OCI-LY7 (cell line): ENCODE results near the gene TRIAP1. TPM values are rescaled to one million over a fixed set of nuclear protein-coding genes. Genes with fewer than 3 reads are reported as not detected.

Experiments
- BruUV-seq: library from RNA; stranded (reverse); fragments of 400-500 nt; replicated peaks from 2 replicates; lab custom pipeline; 2021; lab: Mats Ljungman, UMichigan
- CTCF ChIA-PET: fragments of 300-600 bp; sonication (Branson Sonifier 250); formaldehyde crosslinking; loops from one replicate; lab custom pipeline; 2022; ENCODE audit warnings: antibody characterized with exemption; ENCODE audit not compliant: unreplicated experiment; lab: Charles Lee
- POLR2A ChIA-PET: fragments of 300-600 bp; sonication (Branson Sonifier 250); formaldehyde crosslinking; loops from one replicate; lab custom pipeline; 2022; ENCODE audit warnings: antibody characterized with exemption; lab: Charles Lee
- DNase-seq: peaks from one replicate; pipeline ENCODE4 v3.0.0-alpha.2; 2015; ENCODE audit warnings: low spot score
- H2AFZ ChIP-seq: fragments of 200-600 bp; sonication (generic), shearing (Covaris generic); 2 replicates; pipeline ENCODE4 v1.6.1; 2014; ENCODE audit warnings: mild to moderate bottlenecking, antibody characterized with exemption, low read length, moderate library complexity
- H3K27ac ChIP-seq: fragments of 200-600 bp; sonication (generic); 2 replicates; pipeline ENCODE4 v1.5.1; 2014; ENCODE audit warnings: mixed run types, low read depth, mild to moderate bottlenecking, moderate library complexity, low read length, inconsistent platforms; ENCODE audit not compliant: poor library complexity, severe bottlenecking
- H3K36me3 ChIP-seq: fragments of 200-600 bp; sonication (generic); 2 replicates; pipeline ENCODE4 v1.6.1; 2014; ENCODE audit warnings: mild to moderate bottlenecking, antibody characterized with exemption, low read length, moderate library complexity, mixed read lengths; ENCODE audit not compliant: insufficient read depth
- H3K4me1 ChIP-seq: fragments of 200-600 bp; sonication (generic); 2 replicates; pipeline ENCODE4 v1.5.1; 2014; ENCODE audit warnings: mild to moderate bottlenecking, low read length; ENCODE audit not compliant: insufficient read depth, poor library complexity, severe bottlenecking
- H3K4me2 ChIP-seq: fragments of 200-600 bp; sonication (generic); 2 replicates; pipeline ENCODE4 v1.6.1; 2014; ENCODE audit warnings: mild to moderate bottlenecking, low read length
- H3K4me3 ChIP-seq: fragments of 200-600 bp; sonication (generic); 2 replicates; pipeline ENCODE4 v1.5.1; 2014; ENCODE audit warnings: mild to moderate bottlenecking, low read depth, low read length; ENCODE audit not compliant: poor library complexity, severe bottlenecking
- H3K79me2 ChIP-seq: fragments of 200-600 bp; sonication (generic); 2 replicates; pipeline ENCODE4 v1.6.1; 2016; ENCODE audit warnings: low read depth, mild to moderate bottlenecking, low read length, moderate library complexity, mixed read lengths; ENCODE audit not compliant: insufficient read depth
- H3K9me2 ChIP-seq: fragments of 200-600 bp; sonication (generic); 2 replicates; pipeline ENCODE4 v1.6.1; 2016; ENCODE audit warnings: mild to moderate bottlenecking, low read length, mixed read lengths; ENCODE audit not compliant: insufficient read depth
- H3K9me3 ChIP-seq: fragments of 200-600 bp; sonication (generic); 2 replicates; pipeline ENCODE4 v1.6.1; 2014; ENCODE audit warnings: mild to moderate bottlenecking, mixed run types, low read length, mixed read lengths
- H4K20me1 ChIP-seq: fragments of 200-600 bp; sonication (generic); 2 replicates; pipeline ENCODE4 v1.6.1; 2014; ENCODE audit warnings: mild to moderate bottlenecking, antibody characterized with exemption, low read length, moderate library complexity, mixed read lengths; ENCODE audit not compliant: insufficient read depth
- CTCF ChIP-seq: fragments of 200-600 bp; sonication (generic); conservative IDR thresholded peaks from 2 replicates; pipeline ENCODE4 v1.5.1; 2014; ENCODE audit warnings: mild to moderate bottlenecking, antibody characterized with exemption, low read length, moderate library complexity, mixed read lengths
- EZH2phosphoT487 ChIP-seq: fragments of 200-600 bp; sonication (generic); IDR thresholded peaks from 2 replicates; pipeline ENCODE4 v1.6.1; 2018; ENCODE audit warnings: low read depth, borderline replicate concordance, mild to moderate bottlenecking, mixed run types, antibody characterized with exemption, low read length, moderate library complexity, mixed read lengths
- intact Hi-C: fragments of 100-400 bp; cut with micrococcal nuclease; formaldehyde crosslinking; loops from one replicate; pipeline ENCODE4 v1.10.0; 2022; ENCODE audit not compliant: unreplicated experiment
- total RNA-seq, 2 experiments: library from RNA; depleted of rRNA in 1 of 2; stranded (reverse); fragments of >200 nt in 1 of 2; shearing (Covaris generic) in 1 of 2; gene quantifications; 2 replicates each; pipeline ENCODE4 v1.2.3, GENCODE V29; 2014 to 2022

TRIAP1 gene
- total RNA-seq, 2 experiments from 2014 or later, result 23.9 to 25.9 TPM

GRCh38 chr12:120437735-120438494 lies 8.3 kb downstream of the TRIAP1 start, which contains the start of gene COX6A1:
TSS of gene COX6A1 (plus strand) at chr12:120438113. CDS start at chr12:120438127, 14 bp downstream.
- CTCF ChIA-PET, result interaction anchor here (0.6 kb wide), 1 partner anchor 35 kb away, joined by 3 read pairs; no protein-coding TSS in a partner anchor
- TSS peak; percentile 83 for BruUV-seq
- Histone ChIP-seq H3K27ac (peak within 1 kb of the TSS; percentile 69), H4K20me1 (peaks cover 11% of the 10 kb centered on the region), H3K79me2 (peaks cover 43% of the 10 kb centered on the region), H2AFZ (peak within 1 kb of the TSS; percentile 100), H3K4me3 (peak within 1 kb of the TSS; percentile 91), H3K9me2 (no peaks in the 10 kb centered on the region), H3K36me3 (peaks cover 34% of the 10 kb centered on the region), H3K4me1 (peaks cover 23% of the 10 kb centered on the region), H3K4me2 (peak within 1 kb of the TSS; percentile 96), H3K9me3 (no peaks in the 10 kb centered on the region)
- TF ChIP-seq CTCF, result peak; percentile 21; the same call in 1 of the 2 replicates
- TF ChIP-seq EZH2phosphoT487, result no peak
- POLR2A ChIA-PET, result interaction anchor here (0.5 to 2.6 kb wide), 6 partner anchors 8 to 741 kb away, joined by 3 to 6 read pairs (median 3); partner anchors contain the start of genes RNU4-1 and RNU4-2
- DNase-seq, result peak; percentile 100
- intact Hi-C loops, result loop anchor here (2.0 to 10.0 kb wide), 6 partner anchors 29 to 287 kb away; partner anchors contain the start of genes ACADS and DYNLL1

- H3K79me2 ChIP-seq, result peaks cover under 1% of the 10 kb centered on the region; the same call in 1 of the 2 replicates
- H3K27ac ChIP-seq, result no peak overlapping the region
- H3K9me3 ChIP-seq, result peaks cover 5% of the 10 kb centered on the region; the same call in 1 of the 2 replicates
- TF ChIP-seq CTCF, result no peak
- no peak for TF ChIP-seq EZH2phosphoT487
- DNase-seq, result no peak
- H2AFZ ChIP-seq, result peak overlapping the region; percentile 55; the same call in 1 of the 2 replicates
- ChIA-PET CTCF (no interaction called here), POLR2A (interaction anchor here (0.7 kb wide), 3 partner anchors 108 to 596 kb away, joined by 3 read pairs; no protein-coding TSS in a partner anchor)
- H3K4me2 ChIP-seq, result no peak overlapping the region; the same call in 1 of the 2 replicates
- intact Hi-C loops, result loop anchor here (10.0 kb wide), 2 partner anchors 208 to 292 kb away; partner anchors contain the start of gene ACADS
- no TSS peak for BruUV-seq
- no peaks in the 10 kb centered on the region for H4K20me1 ChIP-seq
- no peak overlapping the region for H3K4me3 ChIP-seq
- H3K36me3 ChIP-seq, result no peaks in the 10 kb centered on the region
- peaks cover 6% of the 10 kb centered on the region for H3K4me1 ChIP-seq
- no peaks in the 10 kb centered on the region for H3K9me2 ChIP-seq
These were observed 13.2 kb downstream of the TRIAP1 start for GRCh38 chr12:120432772-120433525.
